ACC112 (cell line): ENCODE measurements around the gene AK6.

Experiments
- H2AFZ ChIP-seq: fragments of 200-600 bp; sonication (generic); one replicate; pipeline ENCODE4 v1.6.0; 2017; ENCODE audit warnings: antibody characterized with exemption, low read length; ENCODE audit not compliant: unreplicated experiment
- H3K27ac ChIP-seq: fragments of 200-600 bp; sonication (generic); 2 replicates; pipeline ENCODE4 v1.5.1; 2014; ENCODE audit warnings: low read depth, mild to moderate bottlenecking, antibody characterized with exemption, low read length, moderate library complexity
- H3K27me3 ChIP-seq: fragments of 200-600 bp; sonication (generic); 2 replicates; pipeline ENCODE4 v1.6.1; 2014; ENCODE audit warnings: mild to moderate bottlenecking, antibody characterized with exemption, low read length, moderate library complexity, mixed read lengths; ENCODE audit not compliant: insufficient read depth
- H3K36me3 ChIP-seq: fragments of 200-600 bp; sonication (generic); 2 replicates; pipeline ENCODE4 v1.6.1; 2016; ENCODE audit warnings: mild to moderate bottlenecking, antibody characterized with exemption, low read length, moderate library complexity, mixed read lengths; ENCODE audit not compliant: insufficient read depth
- H3K4me1 ChIP-seq: fragments of 200-600 bp; sonication (generic); one replicate; pipeline ENCODE4 v1.6.1; 2016; ENCODE audit warnings: low read length, mixed read lengths; ENCODE audit not compliant: insufficient read depth, unreplicated experiment, control insufficient read depth
- H3K4me3 ChIP-seq: fragments of 200-600 bp; sonication (generic); 2 replicates; pipeline ENCODE4 v1.5.1; 2014; ENCODE audit warnings: mild to moderate bottlenecking, low read depth, low read length
- H3K79me2 ChIP-seq: fragments of 200-600 bp; sonication (generic); one replicate; pipeline ENCODE4 v1.6.0; 2016; ENCODE audit warnings: low read length; ENCODE audit not compliant: control insufficient read depth, unreplicated experiment, insufficient read depth

AK6 gene

GRCh38 chr5:69369340-69370121 is at the start of gene AK6, which contains the start of the genes RAD17 and TAF9:
Gene AK6 (minus strand): TSS chr5:69369520. CDS start chr5:69369490, 30 bp downstream.
Gene RAD17 (plus strand): TSS chr5:69369818. CDS start chr5:69372209, 2,391 bp downstream.
Gene TAF9 (minus strand): TSS chr5:69369520. CDS start chr5:69365737, 3,783 bp downstream.
- peak within 1 kb of the TSS; percentile 96 for H3K27ac ChIP-seq
- peak within 1 kb of the TSS; percentile 90 for H2AFZ ChIP-seq
- H3K4me3 ChIP-seq = peak within 1 kb of the TSS; percentile 97
- no peaks in the 10 kb centered on the region for H3K27me3 ChIP-seq
- H3K79me2 ChIP-seq = peaks cover 64% of the 10 kb centered on the region
- peaks cover 18% of the 10 kb centered on the region for H3K4me1 ChIP-seq
- peaks cover 24% of the 10 kb centered on the region for H3K36me3 ChIP-seq

- H3K4me3 ChIP-seq = no peak overlapping the region
- H3K79me2 ChIP-seq = no peaks in the 10 kb centered on the region
- no peaks in the 10 kb centered on the region for H3K27me3 ChIP-seq
- no peak overlapping the region for H3K27ac ChIP-seq
- no peaks in the 10 kb centered on the region for H3K4me1 ChIP-seq
- H3K36me3 ChIP-seq = peaks cover 2% of the 10 kb centered on the region; the same call in 1 of the 2 replicates
- no peak overlapping the region for H2AFZ ChIP-seq
These were observed 49.2 kb upstream of the AK6 start for GRCh38 chr5:69418554-69418953.

GRCh38 chr5:69416699-69417098 is 47.4 kb upstream of the AK6 start:
- H3K36me3 ChIP-seq = peaks cover 4% of the 10 kb centered on the region; the same call in 1 of the 2 replicates
- no peaks in the 10 kb centered on the region for H3K27me3 ChIP-seq
- no peak overlapping the region for H3K4me3 ChIP-seq
- H3K27ac ChIP-seq = no peak overlapping the region
- no peaks in the 10 kb centered on the region for H3K79me2 ChIP-seq
- H2AFZ ChIP-seq = no peak overlapping the region
- no peaks in the 10 kb centered on the region for H3K4me1 ChIP-seq

DNA sequence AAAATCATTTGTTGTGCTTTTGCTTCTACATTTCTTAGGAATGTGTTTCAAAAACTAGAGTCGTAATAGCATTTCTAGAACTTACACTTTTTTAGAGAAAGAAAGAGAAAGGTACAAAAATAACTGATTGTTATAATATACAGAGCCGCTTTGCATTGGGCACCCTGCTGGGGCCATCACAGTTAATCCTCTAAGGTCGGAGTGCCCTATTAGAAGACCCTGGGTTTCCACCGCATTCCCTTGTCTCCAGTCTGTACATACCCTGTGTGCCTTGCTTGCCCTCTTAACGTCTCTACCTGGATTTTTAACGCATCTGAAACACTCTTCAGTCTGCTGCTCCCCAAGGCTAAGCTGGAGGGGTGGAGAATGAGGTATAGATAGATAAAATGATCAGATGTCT is 46.9 kb upstream of the AK6 start:
- Histone ChIP-seq H3K4me1 (no peaks in the 10 kb centered on the region), H3K36me3 (peaks cover 5% of the 10 kb centered on the region; the same call in 1 of the 2 replicates), H3K27me3 (no peaks in the 10 kb centered on the region), H3K4me3 (no peak overlapping the region), H3K27ac (no peak overlapping the region), H2AFZ (no peak overlapping the region), H3K79me2 (no peaks in the 10 kb centered on the region)

DNA sequence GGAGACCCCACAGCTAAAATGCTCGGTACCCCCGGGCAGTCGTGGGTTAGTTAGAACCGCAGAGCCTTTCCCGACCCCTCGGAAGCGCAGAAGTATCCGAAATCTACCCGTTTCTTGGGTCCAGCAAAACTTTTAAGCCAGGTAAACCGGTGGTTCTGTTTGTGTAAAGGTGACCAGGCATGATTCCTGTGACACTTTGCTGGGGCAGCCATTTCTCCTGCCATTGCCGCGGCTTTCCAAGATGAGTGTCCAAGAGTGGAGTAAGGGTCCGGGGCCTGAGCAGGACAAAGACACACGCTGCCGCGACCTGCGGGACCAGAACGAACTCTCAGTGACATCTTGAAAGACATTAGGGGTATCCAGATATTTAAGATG is 46.3 kb upstream of the AK6 start:
- H3K79me2 ChIP-seq = no peaks in the 10 kb centered on the region

DNA sequence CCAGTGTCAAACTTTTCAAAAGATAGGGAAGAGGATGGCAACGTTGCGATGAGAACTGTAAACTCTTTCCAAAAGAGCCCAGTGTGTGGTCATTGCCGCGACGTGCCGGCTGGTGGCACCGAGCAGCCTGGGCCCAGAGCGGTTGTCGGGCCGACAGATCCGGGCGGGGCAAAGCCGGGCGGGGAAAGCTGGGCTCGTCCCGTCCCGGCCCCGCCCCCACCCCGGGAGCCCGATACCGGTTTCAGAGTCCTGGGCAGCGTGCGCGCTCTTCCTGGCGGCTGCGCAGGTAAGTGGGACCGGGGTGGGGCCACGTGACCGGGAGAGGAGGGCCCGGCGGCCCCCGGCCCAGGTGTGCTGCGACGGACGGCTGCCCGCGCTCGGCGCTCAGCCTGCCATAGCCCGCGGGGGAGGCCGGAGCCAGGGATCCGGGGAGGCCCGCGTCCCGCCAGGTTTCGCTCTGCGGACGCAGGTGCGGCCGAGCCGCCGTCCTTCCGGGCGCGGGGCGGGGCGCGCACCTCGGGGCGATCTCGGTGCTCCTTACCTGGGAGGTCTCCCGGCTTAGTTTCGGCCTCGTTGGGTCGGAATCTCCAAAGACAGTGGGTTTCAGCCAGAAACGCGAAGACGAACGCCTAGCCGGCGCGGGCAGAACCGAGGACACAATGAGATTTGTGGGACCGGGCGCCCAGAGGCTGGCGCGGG is 45.7 kb upstream of the AK6 start, which contains the start of gene MARVELD2:
TSS of gene MARVELD2 (plus strand) at position 232 of the 699 bp plus-strand sequence. CDS start 4,270 bp downstream, outside the sequence.
- Histone ChIP-seq H3K27ac (no peak within 1 kb of the TSS), H3K4me3 (no peak within 1 kb of the TSS), H3K4me1 (no peaks in the 10 kb centered on the region), H3K79me2 (no peaks in the 10 kb centered on the region), H3K27me3 (no peaks in the 10 kb centered on the region), H2AFZ (no peak within 1 kb of the TSS), H3K36me3 (peaks cover 8% of the 10 kb centered on the region; the same call in 1 of the 2 replicates)

More for the DNA sequence above, 46.3 kb upstream of the AK6 start:
- H3K4me3 ChIP-seq = no peak overlapping the region
- H3K27ac ChIP-seq = no peak overlapping the region
- peaks cover 7% of the 10 kb centered on the region; the same call in 1 of the 2 replicates for H3K36me3 ChIP-seq
- no peaks in the 10 kb centered on the region for H3K4me1 ChIP-seq
- H3K27me3 ChIP-seq = no peaks in the 10 kb centered on the region
- H2AFZ ChIP-seq = no peak overlapping the region

GRCh38 chr5:69404659-69405330 is 35.5 kb upstream of the AK6 start:
- Histone ChIP-seq H2AFZ (no peak overlapping the region), H3K79me2 (no peaks in the 10 kb centered on the region), H3K4me1 (no peaks in the 10 kb centered on the region), H3K36me3 (peaks cover 16% of the 10 kb centered on the region), H3K27me3 (no peaks in the 10 kb centered on the region), H3K4me3 (no peak overlapping the region), H3K27ac (no peak overlapping the region)

DNA sequence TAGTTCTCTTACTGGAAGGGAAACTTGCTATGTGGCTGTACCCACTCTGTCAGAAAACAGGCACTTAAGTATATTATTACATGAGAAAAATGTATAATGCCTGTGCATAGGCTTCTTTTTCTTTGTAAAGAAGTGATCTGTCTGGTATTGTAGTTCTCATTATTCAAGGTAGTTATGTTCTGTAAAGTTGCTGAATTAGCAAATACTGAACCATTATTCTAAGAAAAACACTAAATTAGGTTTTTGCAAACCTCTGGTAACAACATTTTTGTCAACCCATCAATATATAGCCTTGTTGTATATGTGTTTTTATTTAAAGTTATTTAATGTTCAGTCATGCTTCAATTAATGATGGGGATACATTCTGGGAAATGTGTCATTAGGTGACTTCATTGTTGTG is 9.1 kb upstream of the AK6 start:
- Histone ChIP-seq H3K27me3 (no peaks in the 10 kb centered on the region), H3K79me2 (no peaks in the 10 kb centered on the region), H3K4me3 (no peak overlapping the region), H3K36me3 (peaks cover 35% of the 10 kb centered on the region), H2AFZ (no peak overlapping the region), H3K4me1 (no peaks in the 10 kb centered on the region), H3K27ac (no peak overlapping the region)

- Histone ChIP-seq H3K4me3 (no peak overlapping the region), H3K36me3 (peaks cover 28% of the 10 kb centered on the region), H2AFZ (no peak overlapping the region), H3K79me2 (peaks cover 14% of the 10 kb centered on the region), H3K27ac (no peak overlapping the region), H3K4me1 (peaks cover 3% of the 10 kb centered on the region), H3K27me3 (no peaks in the 10 kb centered on the region)
These were observed 5.7 kb upstream of the AK6 start for GRCh38 chr5:69374911-69375446.

DNA sequence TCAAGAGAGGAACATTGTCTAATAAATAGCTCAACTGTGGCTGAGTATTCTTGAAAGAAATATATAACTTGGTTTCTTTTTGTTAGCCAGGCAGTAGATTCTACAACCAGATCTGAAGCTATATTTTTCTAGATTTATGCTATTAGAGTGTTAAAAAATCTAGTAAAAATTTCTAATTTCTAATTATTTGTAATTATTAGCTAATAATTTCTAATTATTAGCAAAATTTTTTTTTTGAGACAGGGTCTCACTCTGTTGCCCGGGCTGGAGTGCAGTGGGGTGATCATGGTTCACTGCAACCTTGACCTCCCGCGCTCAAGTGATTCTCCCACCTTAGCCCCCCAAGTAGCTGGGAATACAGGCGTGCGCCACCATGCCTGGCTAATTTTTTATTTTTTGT is 3.1 kb upstream of the AK6 start:
- Histone ChIP-seq H3K4me3 (no peak overlapping the region), H3K79me2 (peaks cover 36% of the 10 kb centered on the region), H3K27ac (no peak overlapping the region), H3K36me3 (peaks cover 21% of the 10 kb centered on the region), H2AFZ (no peak overlapping the region), H3K27me3 (no peaks in the 10 kb centered on the region), H3K4me1 (peaks cover 10% of the 10 kb centered on the region)
